ENCODE results near the gene EFNB2.
A peak's percentile ranks its signal among the peaks of the same experiment; 100 is the strongest.

Gene EFNB2

DNA sequence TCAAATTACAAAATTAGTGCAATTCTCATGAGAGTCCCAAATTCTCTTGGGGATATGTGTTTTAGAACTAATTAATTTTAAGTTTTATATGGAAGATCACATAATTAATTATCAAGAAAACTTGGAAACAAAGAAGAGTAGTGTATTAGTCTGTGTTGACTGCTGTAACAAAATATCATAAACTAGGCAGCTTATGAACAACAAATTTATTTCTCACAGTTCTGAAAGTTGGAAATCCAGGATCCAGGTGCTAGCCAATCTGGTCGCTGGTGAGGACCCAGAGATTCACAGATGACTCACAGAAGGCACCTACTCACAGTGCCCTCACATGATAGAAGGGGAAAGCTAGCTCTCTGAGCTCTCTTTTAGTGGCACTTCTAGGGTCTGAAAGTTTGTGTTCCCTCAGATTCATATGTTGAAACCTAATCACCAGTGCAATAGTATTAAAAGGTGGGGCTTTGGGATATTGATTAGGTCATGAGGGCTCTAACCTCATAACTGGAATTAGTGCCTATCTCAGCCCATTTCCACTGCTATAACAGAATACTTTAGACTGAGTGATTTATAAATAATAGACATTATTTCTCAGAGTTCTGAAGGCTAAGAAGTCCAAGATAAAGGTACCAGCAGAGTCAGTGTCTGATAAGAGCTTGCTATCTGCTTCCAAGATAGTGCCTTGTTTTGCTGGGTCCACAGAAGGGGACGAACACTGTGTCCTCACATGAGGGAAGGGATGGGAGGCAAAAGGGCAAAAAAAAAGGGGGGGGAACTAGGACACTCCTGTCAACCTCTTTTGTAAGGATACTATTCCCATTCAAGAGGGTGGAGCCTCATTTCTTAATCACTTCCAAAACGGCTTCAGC, 34.0 kb upstream of the EFNB2 start:
- H3K4me3 ChIP-seq (ENCODE audit: low read length) = no peak overlapping the region
- no peak for DNase-seq (ENCODE audit: low read depth)
- TF ChIP-seq, protein P1, sequence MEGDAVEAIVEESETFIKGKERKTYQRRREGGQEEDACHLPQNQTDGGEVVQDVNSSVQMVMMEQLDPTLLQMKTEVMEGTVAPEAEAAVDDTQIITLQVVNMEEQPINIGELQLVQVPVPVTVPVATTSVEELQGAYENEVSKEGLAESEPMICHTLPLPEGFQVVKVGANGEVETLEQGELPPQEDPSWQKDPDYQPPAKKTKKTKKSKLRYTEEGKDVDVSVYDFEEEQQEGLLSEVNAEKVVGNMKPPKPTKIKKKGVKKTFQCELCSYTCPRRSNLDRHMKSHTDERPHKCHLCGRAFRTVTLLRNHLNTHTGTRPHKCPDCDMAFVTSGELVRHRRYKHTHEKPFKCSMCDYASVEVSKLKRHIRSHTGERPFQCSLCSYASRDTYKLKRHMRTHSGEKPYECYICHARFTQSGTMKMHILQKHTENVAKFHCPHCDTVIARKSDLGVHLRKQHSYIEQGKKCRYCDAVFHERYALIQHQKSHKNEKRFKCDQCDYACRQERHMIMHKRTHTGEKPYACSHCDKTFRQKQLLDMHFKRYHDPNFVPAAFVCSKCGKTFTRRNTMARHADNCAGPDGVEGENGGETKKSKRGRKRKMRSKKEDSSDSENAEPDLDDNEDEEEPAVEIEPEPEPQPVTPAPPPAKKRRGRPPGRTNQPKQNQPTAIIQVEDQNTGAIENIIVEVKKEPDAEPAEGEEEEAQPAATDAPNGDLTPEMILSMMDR (conservative IDR thresholded peaks at IDR 0.05; ENCODE audit: low read depth, low read length) = no peak

DNA sequence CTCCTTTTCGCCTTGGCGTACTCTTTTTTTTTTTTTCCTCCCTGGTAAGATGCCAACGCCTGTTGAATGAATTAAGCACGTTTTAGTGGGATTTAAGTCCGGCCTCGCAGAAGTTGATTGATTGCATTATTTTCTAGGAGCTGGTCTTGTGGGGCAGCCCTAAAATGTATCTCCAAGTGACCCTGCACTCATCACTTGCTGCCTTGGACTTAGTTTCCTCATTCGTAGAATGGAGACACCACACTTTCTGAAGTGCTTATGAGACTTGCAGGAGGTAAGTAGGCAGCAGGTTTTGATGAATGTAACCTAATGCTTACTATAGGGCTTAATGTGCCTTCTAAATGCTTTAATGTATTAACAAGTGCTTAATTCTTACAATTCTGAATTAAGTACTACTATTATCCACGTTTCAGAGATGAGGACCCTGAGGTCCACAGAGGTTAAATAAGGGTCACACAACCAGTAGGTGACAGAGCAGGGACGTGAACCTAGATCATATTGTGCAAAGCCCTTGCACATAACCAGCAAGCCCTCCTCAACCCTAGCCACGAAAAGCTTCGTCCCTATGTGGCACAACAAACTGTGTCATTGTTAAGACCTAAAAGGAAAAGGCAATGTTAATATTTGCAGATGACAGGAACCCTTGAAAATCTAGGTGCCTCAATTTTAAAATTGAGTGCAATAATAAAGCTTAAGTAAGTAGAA, 33.0 kb upstream of the EFNB2 start:
- DNase-seq (ENCODE audit: low read depth) = no peak
- TF ChIP-seq, protein P1 (conservative IDR thresholded peaks at IDR 0.05; ENCODE audit: low read depth, low read length) = no peak
- H3K4me3 ChIP-seq (ENCODE audit: low read length) = peak overlapping the region; percentile 74

DNA sequence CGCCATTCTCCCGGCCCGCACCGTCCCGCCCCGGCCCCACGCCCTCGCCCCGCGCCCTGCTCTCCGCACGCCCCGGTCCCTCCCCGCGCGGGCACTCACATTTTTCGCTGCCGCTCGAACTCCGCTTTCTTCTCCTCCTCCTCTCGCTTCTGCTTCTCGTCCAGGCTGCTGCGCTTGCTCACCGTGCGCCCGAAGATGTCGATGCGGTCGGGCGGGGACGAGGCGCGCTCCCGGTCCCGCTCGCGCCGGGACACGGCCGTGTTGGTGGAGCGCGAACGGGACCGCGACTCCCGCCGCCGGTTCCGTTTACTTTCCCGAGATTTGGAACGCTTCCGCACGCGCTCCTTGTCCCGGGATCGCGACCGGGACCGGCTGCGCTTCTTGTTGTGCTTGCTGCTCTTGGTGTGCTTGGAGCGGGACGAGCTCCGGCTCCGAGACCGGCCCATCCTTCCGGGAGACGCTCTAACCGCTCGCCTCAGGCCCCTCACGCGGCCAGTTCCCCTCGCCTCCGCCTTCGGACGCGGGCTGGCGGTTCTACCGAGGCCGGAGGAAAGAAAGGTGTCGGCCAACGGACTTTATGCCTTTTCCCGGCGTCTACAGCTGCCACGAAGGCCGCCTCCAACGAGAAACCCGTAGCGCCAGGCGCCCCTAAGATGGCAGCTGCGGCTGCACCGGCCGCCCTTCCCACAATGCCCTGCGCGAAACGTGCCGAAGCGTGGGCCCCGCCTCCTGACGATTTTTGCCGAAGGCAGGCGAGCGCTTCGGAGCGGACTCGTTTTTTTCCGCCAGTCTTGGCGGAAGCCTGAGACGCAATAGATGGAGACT, 32.2 kb upstream of the EFNB2 start, which contains the start of gene ARGLU1:
TSS of gene ARGLU1 (minus strand) at position 664 of the 825 bp plus-strand sequence. CDS start at position 446, 218 bp downstream.
- H3K4me3 ChIP-seq (ENCODE audit: low read length) = peak within 1 kb of the TSS; percentile 74
- TF ChIP-seq, protein P1 (conservative IDR thresholded peaks at IDR 0.05; ENCODE audit: low read depth, low read length) = no peak
- peak; percentile 71 for DNase-seq (ENCODE audit: low read depth)

DNA sequence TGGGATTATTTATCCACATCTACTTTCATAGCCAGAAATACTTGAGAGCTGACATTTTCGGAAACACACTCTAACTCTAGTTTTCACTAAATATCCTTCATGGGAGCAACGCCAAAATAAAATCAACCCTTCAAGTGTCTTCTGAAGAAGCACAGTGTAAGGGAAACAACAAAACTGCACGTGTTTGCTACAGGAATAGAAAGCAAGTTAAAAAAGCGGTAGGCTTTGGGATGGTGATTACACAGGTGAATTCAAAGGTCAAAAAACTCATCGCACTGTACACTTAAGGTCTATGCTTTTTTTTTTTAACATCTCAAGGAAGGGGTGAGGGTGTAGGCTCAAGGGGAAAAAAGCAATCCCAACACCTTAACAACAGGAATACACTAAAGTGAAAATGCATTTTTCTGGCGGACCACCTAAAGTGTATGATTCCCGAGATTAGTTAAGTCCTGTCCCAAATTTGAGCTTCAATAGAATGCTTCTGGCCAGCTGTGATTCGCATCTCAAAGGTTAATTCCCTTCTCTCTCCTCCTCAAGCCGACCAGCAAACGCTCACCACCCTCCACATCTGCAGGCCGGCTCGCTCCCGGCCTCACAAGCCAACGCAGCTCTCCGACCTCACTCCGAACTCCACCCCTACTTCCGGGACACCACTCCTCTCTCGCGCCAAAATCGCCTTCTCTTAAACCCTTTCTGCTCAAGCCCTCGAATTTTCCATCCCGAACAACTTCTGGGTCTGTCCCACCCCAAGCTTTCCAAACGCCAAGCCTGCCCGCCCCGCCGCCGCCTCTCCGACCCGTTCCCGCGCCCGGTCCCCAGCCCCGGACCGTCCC, 31.4 kb upstream of the EFNB2 start:
- H3K4me3 ChIP-seq (ENCODE audit: low read length) = peak overlapping the region; percentile 74
- no peak for DNase-seq (ENCODE audit: low read depth)

DNA sequence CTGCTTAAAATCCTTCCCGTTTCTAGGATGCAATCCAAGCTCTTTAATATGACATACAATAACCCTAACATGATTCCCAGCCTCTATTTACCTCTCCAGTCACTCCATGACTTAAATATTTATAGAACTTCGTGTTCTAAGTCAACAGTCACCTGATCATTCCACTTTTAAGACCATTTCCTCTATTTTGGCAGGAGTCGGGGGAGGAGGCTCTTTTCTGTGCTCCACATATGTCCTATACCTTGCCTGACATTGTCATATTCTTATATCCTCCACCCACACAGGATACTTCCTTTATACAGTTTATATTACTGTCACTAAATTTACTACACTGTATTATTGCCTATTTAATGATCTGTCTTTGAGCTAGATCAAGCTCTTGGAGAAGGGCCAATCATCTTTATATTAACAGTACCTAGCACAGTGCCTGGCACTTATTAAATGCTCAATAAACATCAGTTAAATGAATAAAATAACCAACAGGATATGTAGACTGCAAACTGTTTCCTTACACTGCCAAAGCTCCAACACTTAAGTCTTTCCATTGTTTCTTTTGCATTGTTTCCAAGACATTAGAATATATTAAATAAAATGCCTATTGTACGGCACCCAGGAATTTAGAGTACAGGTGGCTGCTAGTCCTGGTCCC, 29.8 kb upstream of the EFNB2 start:
- TF ChIP-seq, protein P1 (conservative IDR thresholded peaks at IDR 0.05; ENCODE audit: low read depth, low read length) = no peak
- no peak for DNase-seq (ENCODE audit: low read depth)
- H3K4me3 ChIP-seq (ENCODE audit: low read length) = no peak overlapping the region

More for the DNA sequence above, 31.4 kb upstream of the EFNB2 start:
- TF ChIP-seq, protein P1 (conservative IDR thresholded peaks at IDR 0.05; ENCODE audit: low read depth, low read length) = no peak

DNA sequence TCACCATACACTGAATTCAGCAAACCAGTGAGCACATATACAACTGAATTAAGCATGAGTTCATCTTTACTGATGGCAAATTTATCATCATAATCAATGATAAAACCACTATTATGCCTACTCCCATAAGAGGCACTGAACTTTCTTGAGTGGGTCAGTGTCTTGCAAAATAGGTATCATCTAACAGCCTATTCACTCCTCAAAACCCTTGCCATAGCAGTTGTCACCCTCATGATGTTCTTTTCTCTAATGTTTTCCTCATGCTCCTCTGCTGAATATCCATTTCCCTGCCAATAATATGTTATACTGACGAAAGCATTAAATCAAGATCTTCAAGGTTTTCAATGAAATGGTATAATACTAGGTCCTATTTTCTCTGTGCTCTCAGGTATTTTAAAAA, 26.8 kb upstream of the EFNB2 start:
- no peak overlapping the region for H3K4me3 ChIP-seq (ENCODE audit: low read length)
- TF ChIP-seq, protein P1 (conservative IDR thresholded peaks at IDR 0.05; ENCODE audit: low read depth, low read length) = no peak
- DNase-seq (ENCODE audit: low read depth) = no peak

All from retinal pigment epithelial cell (primary cell).